ENCODE measurements around the gene SLC18A2. TPM values are rescaled to one million over a fixed set of nuclear protein-coding genes. Genes with fewer than 3 reads are reported as not detected.

Gene SLC18A2
- total RNA-seq, 1 experiment from 2014 or later: 4.0 TPM

DNA sequence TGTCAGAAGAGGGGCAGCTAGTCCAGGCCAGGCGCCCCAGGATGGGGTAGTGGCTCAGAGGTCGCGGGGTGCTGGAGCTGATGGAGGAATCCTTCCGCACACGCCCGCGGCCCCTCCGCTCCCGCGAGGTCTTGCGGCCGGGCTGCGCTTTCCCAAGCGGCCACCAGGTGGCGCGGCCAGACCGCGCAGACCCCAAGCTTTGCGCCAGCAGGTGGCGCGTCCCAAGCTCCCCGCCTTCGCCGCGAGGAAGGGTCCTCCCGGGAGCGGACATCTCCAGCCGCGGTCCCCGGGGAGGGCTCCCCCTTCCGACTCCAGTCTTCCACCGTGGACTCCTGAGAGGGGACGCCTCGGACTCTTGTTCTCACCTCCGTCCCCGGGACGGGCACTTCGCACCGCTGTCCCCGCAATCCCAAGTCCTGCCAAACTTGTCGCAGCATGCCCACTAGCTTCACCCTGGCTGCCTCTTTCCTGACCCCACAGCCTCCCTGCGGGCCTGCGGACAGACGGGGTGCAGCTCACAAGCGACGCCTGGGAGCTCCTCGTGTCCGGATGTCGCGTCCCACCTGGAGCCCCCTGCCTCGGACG, 24.2 kb upstream of the SLC18A2 start:
- no peak overlapping the region for H3K27ac ChIP-seq (ENCODE audit: insufficient read length, low read depth, low read length)
- H3K4me2 ChIP-seq (ENCODE audit: insufficient read depth, insufficient read length, low read length): peak overlapping the region; percentile 67
- H2AFZ ChIP-seq (ENCODE audit: low read length): no peak overlapping the region
- no peak overlapping the region for H2BK20ac ChIP-seq (ENCODE audit: low read depth, low read length, poor library complexity, severe bottlenecking)
- H3K23me2 ChIP-seq (ENCODE audit: insufficient read length, low read depth, low read length, poor library complexity, severe bottlenecking): peaks cover 7% of the 10 kb centered on the region
- no peak overlapping the region for H3K4ac ChIP-seq (ENCODE audit: low read depth, low read length)
- Mint-ChIP-seq H3K27ac (no peak overlapping the region), H3K4me3 (peak overlapping the region; percentile 67 to 82), H3K4me1 (peaks cover 18 to 22% of the 10 kb centered on the region in 2 experiments), H3K27me3 (ENCODE audit: low read depth) (peaks cover 77% of the 10 kb centered on the region), H3K36me3 (ENCODE audit: insufficient read depth in 1 of 3, low read depth in 3 of 3) (peaks cover 0 to 4% (median 0%) of the 10 kb centered on the region in 3 experiments; a peak in 1 of 7 replicates), H3K9me3 (peaks cover 7 to 8% of the 10 kb centered on the region in 2 experiments; a peak in 3 of 5 replicates)
- H2AK5ac ChIP-seq (ENCODE audit: insufficient read length, low read length): no peak overlapping the region
- H4K91ac ChIP-seq (ENCODE audit: insufficient read length, low read depth, low read length): no peak overlapping the region
- no peaks in the 10 kb centered on the region for H3K79me2 ChIP-seq (ENCODE audit: insufficient read depth, low read length)
- H3K14ac ChIP-seq (ENCODE audit: insufficient read depth, low read length): peak overlapping the region; percentile 38
- H3T11ph ChIP-seq (ENCODE audit: low read length): no peak overlapping the region
- H2BK12ac ChIP-seq (ENCODE audit: insufficient read length, low read depth, low read length): no peak overlapping the region
- no peak overlapping the region for H2BK5ac ChIP-seq (ENCODE audit: insufficient read length, low read length)
- no peak overlapping the region for H4K5ac ChIP-seq (ENCODE audit: insufficient read length, low read depth, low read length)
- H4K20me1 ChIP-seq (ENCODE audit: control insufficient read depth, insufficient read depth, insufficient read length): no peaks in the 10 kb centered on the region
- peaks cover 12% of the 10 kb centered on the region; the same call in 1 of the 2 replicates for H3K27me3 ChIP-seq (ENCODE audit: insufficient read depth, low read length)
- H3K56ac ChIP-seq (ENCODE audit: insufficient read length, low read depth, low read length): no peak overlapping the region
- no peak overlapping the region for H4K8ac ChIP-seq (replicated peaks; ENCODE audit: insufficient read length, low read depth, low read length)
- no peaks in the 10 kb centered on the region for H3K79me1 ChIP-seq (ENCODE audit: insufficient read depth, low read depth, low read length, poor library complexity, severe bottlenecking)
- H2BK120ac ChIP-seq (ENCODE audit: low read depth, low read length, poor library complexity, severe bottlenecking): no peak overlapping the region
- TF ChIP-seq, protein P1, sequence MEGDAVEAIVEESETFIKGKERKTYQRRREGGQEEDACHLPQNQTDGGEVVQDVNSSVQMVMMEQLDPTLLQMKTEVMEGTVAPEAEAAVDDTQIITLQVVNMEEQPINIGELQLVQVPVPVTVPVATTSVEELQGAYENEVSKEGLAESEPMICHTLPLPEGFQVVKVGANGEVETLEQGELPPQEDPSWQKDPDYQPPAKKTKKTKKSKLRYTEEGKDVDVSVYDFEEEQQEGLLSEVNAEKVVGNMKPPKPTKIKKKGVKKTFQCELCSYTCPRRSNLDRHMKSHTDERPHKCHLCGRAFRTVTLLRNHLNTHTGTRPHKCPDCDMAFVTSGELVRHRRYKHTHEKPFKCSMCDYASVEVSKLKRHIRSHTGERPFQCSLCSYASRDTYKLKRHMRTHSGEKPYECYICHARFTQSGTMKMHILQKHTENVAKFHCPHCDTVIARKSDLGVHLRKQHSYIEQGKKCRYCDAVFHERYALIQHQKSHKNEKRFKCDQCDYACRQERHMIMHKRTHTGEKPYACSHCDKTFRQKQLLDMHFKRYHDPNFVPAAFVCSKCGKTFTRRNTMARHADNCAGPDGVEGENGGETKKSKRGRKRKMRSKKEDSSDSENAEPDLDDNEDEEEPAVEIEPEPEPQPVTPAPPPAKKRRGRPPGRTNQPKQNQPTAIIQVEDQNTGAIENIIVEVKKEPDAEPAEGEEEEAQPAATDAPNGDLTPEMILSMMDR (conservative IDR thresholded peaks at IDR 0.05): peak; percentile 100
- H3K9me3 ChIP-seq (ENCODE audit: control insufficient read depth, low read depth, low read length): no peaks in the 10 kb centered on the region
- H3K9ac ChIP-seq (ENCODE audit: extremely low read depth, insufficient read length, low read length): no peak overlapping the region
- DNase-seq: peak; percentile 82
- no peak overlapping the region for H3K23ac ChIP-seq (ENCODE audit: insufficient read length, low read depth, low read length)
- no peak overlapping the region for H2BK15ac ChIP-seq (ENCODE audit: low read depth, low read length)
- H3K18ac ChIP-seq (ENCODE audit: insufficient read length, low read depth, low read length): no peak overlapping the region
- WGBS (ENCODE audit: extremely low coverage, insufficient read length, low lambda C conversion rate): no CpG with 5 or more reads among the region's 52 CpGs
- H3K4me1 ChIP-seq (ENCODE audit: insufficient read depth, low read length): no peaks in the 10 kb centered on the region

All from H9 (cell line).